ENCODE results near the gene ABCC5. TPM values are rescaled to one million over a fixed set of nuclear protein-coding genes. Genes with fewer than 3 reads are reported as not detected.
"Not testable (repeated sequence)": the region's sequence is repeated elsewhere in the genome, so short reads cannot be mapped to it uniquely, and the experiment has no call there.

ABCC5 gene
- total and polyA plus RNA-seq, 2 donors: 13.8 to 33.2 TPM

DNA sequence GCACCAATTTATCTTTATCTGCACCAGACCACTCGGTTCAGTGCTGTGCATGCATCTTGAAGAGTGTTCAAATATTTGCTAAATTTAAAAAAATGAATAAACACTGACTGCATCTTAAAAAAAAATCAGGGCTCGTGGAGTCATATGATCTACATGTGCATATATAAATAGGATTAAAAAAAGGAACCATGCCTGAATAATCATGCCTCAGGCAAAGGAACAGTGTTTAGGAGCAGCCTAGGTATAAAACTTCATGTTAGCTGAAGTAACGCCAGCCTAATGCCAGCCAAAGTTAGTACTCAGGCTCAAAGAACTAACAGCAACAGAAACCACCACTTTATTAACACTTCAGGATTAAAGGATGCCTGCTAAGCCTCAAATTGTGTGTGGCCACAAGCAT is 9.5 kb downstream of the ABCC5 start:
- 94% methylated on average over 3 of the region's 3 CpGs for WGBS
- Histone ChIP-seq H3K27ac (ENCODE audit: low read depth in 1 of 2, low read length in 1 of 2) (no peak overlapping the region), H3K27me3 (ENCODE audit: control insufficient read depth in 2 of 2, insufficient read depth in 1 of 2, low read length in 1 of 2) (no peaks in the 10 kb centered on the region), H3K36me3 (ENCODE audit: control insufficient read depth in 2 of 2, insufficient read depth in 2 of 2, low read length in 1 of 2) (peaks cover 5 to 15% of the 10 kb centered on the region in 2 donors), H3K9me3 (ENCODE audit: control insufficient read depth in 2 of 2, insufficient read depth in 1 of 2, low read length in 1 of 2) (no peaks in the 10 kb centered on the region), H3K4me1 (ENCODE audit: control insufficient read depth in 2 of 2, insufficient read depth in 2 of 2, low read length in 2 of 2) (peaks cover 0 to 17% of the 10 kb centered on the region in 2 donors), H3K4me3 (ENCODE audit: low read length in 2 of 2) (no peak overlapping the region)
- no peak for DNase-seq (ENCODE audit: low read depth in 6 of 9, low spot score in 9 of 9)

GRCh38 chr3:184007143-184007813 is 10.4 kb downstream of the ABCC5 start:
- peaks cover 4 to 10% of the 10 kb centered on the region in 2 donors for H3K36me3 ChIP-seq (ENCODE audit: control insufficient read depth in 2 of 2, insufficient read depth in 2 of 2, low read length in 1 of 2)
- WGBS: 94% methylated on average over 11 of the region's 11 CpGs

DNA sequence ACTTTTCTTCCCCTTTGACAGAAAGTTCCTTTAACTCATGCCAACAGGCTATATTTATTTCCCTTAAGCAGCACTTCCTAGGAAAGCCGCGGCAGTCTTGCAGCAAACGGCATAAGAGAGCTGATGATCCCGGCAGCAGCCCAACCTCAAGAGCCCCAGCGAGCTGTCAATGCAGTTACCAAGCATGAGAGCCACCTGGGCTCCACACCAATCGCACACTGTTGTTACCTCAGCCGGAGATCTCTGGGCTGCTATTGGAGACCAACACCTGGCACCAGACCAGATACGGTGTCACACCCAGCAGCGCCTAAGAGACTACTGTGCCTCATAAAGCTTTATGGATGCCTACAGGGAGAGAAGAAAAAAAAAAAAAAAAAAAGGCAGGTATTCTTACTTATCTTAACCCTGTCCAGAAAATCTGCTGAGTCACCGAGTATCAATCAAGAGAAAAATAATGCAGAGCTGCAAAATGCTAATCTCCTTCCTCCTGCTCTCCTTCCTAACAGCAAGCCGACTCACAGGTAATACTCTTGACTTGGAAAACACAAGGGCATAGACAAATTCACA is 11.7 kb downstream of the ABCC5 start:
- H3K27me3 ChIP-seq (ENCODE audit: control insufficient read depth in 2 of 2, insufficient read depth in 1 of 2, low read length in 1 of 2): no peaks in the 10 kb centered on the region
- H3K4me3 ChIP-seq (ENCODE audit: low read length in 2 of 2): no peak overlapping the region
- peak overlapping the region in 1 of 2 donors; percentile 63 for H3K27ac ChIP-seq (ENCODE audit: low read depth in 1 of 2, low read length in 1 of 2)
- WGBS: 3% methylated on average over 11 of the region's 11 CpGs
- peaks cover 0 to 17% of the 10 kb centered on the region in 2 donors for H3K4me1 ChIP-seq (ENCODE audit: control insufficient read depth in 2 of 2, insufficient read depth in 2 of 2, low read length in 2 of 2)
- H3K9me3 ChIP-seq (ENCODE audit: control insufficient read depth in 2 of 2, insufficient read depth in 1 of 2, low read length in 1 of 2): no peaks in the 10 kb centered on the region
- H3K36me3 ChIP-seq (ENCODE audit: control insufficient read depth in 2 of 2, insufficient read depth in 2 of 2, low read length in 1 of 2): peaks cover 4 to 7% of the 10 kb centered on the region in 2 donors
- peak in 7 of 9 donors; percentile 69 to 89 (median 83) for DNase-seq (ENCODE audit: low read depth in 6 of 9, low spot score in 9 of 9)

More at GRCh38 chr3:184007143-184007813, 10.4 kb downstream of the ABCC5 start:
- not testable (repeated sequence) for H3K27ac ChIP-seq (ENCODE audit: low read depth in 1 of 2, low read length in 1 of 2); H3K27me3 ChIP-seq (ENCODE audit: control insufficient read depth in 2 of 2, insufficient read depth in 1 of 2, low read length in 1 of 2); H3K9me3 ChIP-seq (ENCODE audit: control insufficient read depth in 2 of 2, insufficient read depth in 1 of 2, low read length in 1 of 2); H3K4me3 ChIP-seq (ENCODE audit: low read length in 2 of 2); DNase-seq (ENCODE audit: low read depth in 6 of 9, low spot score in 9 of 9)
- H3K4me1 ChIP-seq (ENCODE audit: control insufficient read depth in 2 of 2, insufficient read depth in 2 of 2, low read length in 2 of 2): peaks cover 0 to 17% of the 10 kb centered on the region in 2 donors

GRCh38 chr3:184004476-184004875 is 13.2 kb downstream of the ABCC5 start:
- Histone ChIP-seq H3K4me3 (ENCODE audit: low read length in 2 of 2) (no peak overlapping the region), H3K4me1 (ENCODE audit: control insufficient read depth in 2 of 2, insufficient read depth in 2 of 2, low read length in 2 of 2) (peaks cover 0 to 17% of the 10 kb centered on the region in 2 donors), H3K27me3 (ENCODE audit: control insufficient read depth in 2 of 2, insufficient read depth in 1 of 2, low read length in 1 of 2) (no peaks in the 10 kb centered on the region), H3K9me3 (ENCODE audit: control insufficient read depth in 2 of 2, insufficient read depth in 1 of 2, low read length in 1 of 2) (no peaks in the 10 kb centered on the region), H3K27ac (ENCODE audit: low read depth in 1 of 2, low read length in 1 of 2) (no peak overlapping the region), H3K36me3 (ENCODE audit: control insufficient read depth in 2 of 2, insufficient read depth in 2 of 2, low read length in 1 of 2) (peaks cover 4 to 7% of the 10 kb centered on the region in 2 donors)
- no peak for DNase-seq (ENCODE audit: low read depth in 6 of 9, low spot score in 9 of 9)
- over 99% methylated on average over 2 of the region's 2 CpGs for WGBS

GRCh38 chr3:184003187-184003967 is 14.3 kb downstream of the ABCC5 start:
- peaks cover 0 to 17% of the 10 kb centered on the region in 2 donors for H3K4me1 ChIP-seq (ENCODE audit: control insufficient read depth in 2 of 2, insufficient read depth in 2 of 2, low read length in 2 of 2)
- H3K36me3 ChIP-seq (ENCODE audit: control insufficient read depth in 2 of 2, insufficient read depth in 2 of 2, low read length in 1 of 2): peaks cover 0 to 4% of the 10 kb centered on the region in 2 donors
- H3K4me3 ChIP-seq (ENCODE audit: low read length in 2 of 2): no peak overlapping the region
- H3K27ac ChIP-seq (ENCODE audit: low read depth in 1 of 2, low read length in 1 of 2): no peak overlapping the region
- no peaks in the 10 kb centered on the region for H3K9me3 ChIP-seq (ENCODE audit: control insufficient read depth in 2 of 2, insufficient read depth in 1 of 2, low read length in 1 of 2)
- H3K27me3 ChIP-seq (ENCODE audit: control insufficient read depth in 2 of 2, insufficient read depth in 1 of 2, low read length in 1 of 2): no peaks in the 10 kb centered on the region
- no peak for DNase-seq (ENCODE audit: low read depth in 6 of 9, low spot score in 9 of 9)
- 97% methylated on average over 5 of the region's 5 CpGs for WGBS

DNA sequence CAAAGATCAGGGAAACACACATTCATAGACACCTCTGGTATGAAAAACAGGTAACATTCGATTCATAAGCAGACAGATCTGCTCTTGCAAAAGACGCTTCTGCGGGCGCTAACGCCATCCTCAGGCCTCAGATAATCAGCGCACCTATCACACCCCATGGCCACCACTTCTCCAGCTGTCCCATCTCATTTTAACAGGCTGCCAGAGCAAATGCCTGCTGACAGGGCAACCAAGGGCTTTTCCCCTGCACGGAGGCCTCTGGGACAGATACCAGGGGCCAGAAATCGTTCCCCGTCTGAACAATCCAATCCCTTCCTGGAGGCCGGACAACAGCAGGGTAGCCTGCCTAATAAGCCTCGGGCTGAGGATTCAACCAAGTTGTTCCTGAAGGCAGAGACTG is 15.2 kb downstream of the ABCC5 start:
- DNase-seq (ENCODE audit: low read depth in 6 of 9, low spot score in 9 of 9): no peak
- peaks cover 0 to 17% of the 10 kb centered on the region in 2 donors for H3K4me1 ChIP-seq (ENCODE audit: control insufficient read depth in 2 of 2, insufficient read depth in 2 of 2, low read length in 2 of 2)
- no peak overlapping the region for H3K27ac ChIP-seq (ENCODE audit: low read depth in 1 of 2, low read length in 1 of 2)
- peaks cover 0 to 4% of the 10 kb centered on the region in 2 donors for H3K36me3 ChIP-seq (ENCODE audit: control insufficient read depth in 2 of 2, insufficient read depth in 2 of 2, low read length in 1 of 2)
- H3K9me3 ChIP-seq (ENCODE audit: control insufficient read depth in 2 of 2, insufficient read depth in 1 of 2, low read length in 1 of 2): no peaks in the 10 kb centered on the region
- H3K27me3 ChIP-seq (ENCODE audit: control insufficient read depth in 2 of 2, insufficient read depth in 1 of 2, low read length in 1 of 2): no peaks in the 10 kb centered on the region
- no peak overlapping the region for H3K4me3 ChIP-seq (ENCODE audit: low read length in 2 of 2)
- 98% methylated on average over 11 of the region's 11 CpGs for WGBS

DNA sequence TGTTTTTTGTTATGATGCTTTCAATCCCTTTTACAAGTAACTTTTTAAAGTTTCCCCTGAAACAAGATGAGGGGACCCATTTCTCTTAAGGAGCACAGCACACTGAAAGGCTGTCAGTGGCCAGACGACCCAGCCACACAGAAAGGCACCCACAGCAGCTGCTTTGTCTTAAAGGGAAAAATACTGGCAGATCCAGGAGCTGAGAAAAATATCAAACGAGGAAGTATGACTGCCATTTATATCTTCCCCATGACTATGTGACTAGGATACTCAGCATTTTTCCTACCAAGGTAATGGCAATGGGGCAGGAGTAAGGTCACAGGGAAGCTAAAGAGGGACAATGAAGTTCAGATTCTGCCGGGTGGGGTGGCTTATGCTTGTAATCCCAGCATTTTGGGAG is 15.9 kb downstream of the ABCC5 start:
- no peaks in the 10 kb centered on the region for H3K9me3 ChIP-seq (ENCODE audit: control insufficient read depth in 2 of 2, insufficient read depth in 1 of 2, low read length in 1 of 2)
- H3K27ac ChIP-seq (ENCODE audit: low read depth in 1 of 2, low read length in 1 of 2): no peak overlapping the region

GRCh38 chr3:183991403-183991802 is 26.3 kb downstream of the ABCC5 start:
- H3K9me3 ChIP-seq (ENCODE audit: control insufficient read depth in 2 of 2, insufficient read depth in 1 of 2, low read length in 1 of 2): no peaks in the 10 kb centered on the region
- no peak overlapping the region for H3K4me3 ChIP-seq (ENCODE audit: low read length in 2 of 2)
- H3K27me3 ChIP-seq (ENCODE audit: control insufficient read depth in 2 of 2, insufficient read depth in 1 of 2, low read length in 1 of 2): no peaks in the 10 kb centered on the region
- H3K27ac ChIP-seq (ENCODE audit: low read depth in 1 of 2, low read length in 1 of 2): no peak overlapping the region
- no peak for DNase-seq (ENCODE audit: low read depth in 6 of 9, low spot score in 9 of 9)
- peaks cover 16 to 23% of the 10 kb centered on the region in 2 donors for H3K4me1 ChIP-seq (ENCODE audit: control insufficient read depth in 2 of 2, insufficient read depth in 2 of 2, low read length in 2 of 2)
- H3K36me3 ChIP-seq (ENCODE audit: control insufficient read depth in 2 of 2, insufficient read depth in 2 of 2, low read length in 1 of 2): peaks cover 0 to 8% of the 10 kb centered on the region in 2 donors
- 96% methylated on average over 5 of the region's 5 CpGs for WGBS

More for the DNA sequence above, 15.9 kb downstream of the ABCC5 start:
- peaks cover 0 to 4% of the 10 kb centered on the region in 2 donors for H3K36me3 ChIP-seq (ENCODE audit: control insufficient read depth in 2 of 2, insufficient read depth in 2 of 2, low read length in 1 of 2)
- H3K4me3 ChIP-seq (ENCODE audit: low read length in 2 of 2): no peak overlapping the region
- peaks cover 0 to 17% of the 10 kb centered on the region in 2 donors for H3K4me1 ChIP-seq (ENCODE audit: control insufficient read depth in 2 of 2, insufficient read depth in 2 of 2, low read length in 2 of 2)
- WGBS: 96% methylated on average over 3 of the region's 3 CpGs
- DNase-seq (ENCODE audit: low read depth in 6 of 9, low spot score in 9 of 9): no peak
- no peaks in the 10 kb centered on the region for H3K27me3 ChIP-seq (ENCODE audit: control insufficient read depth in 2 of 2, insufficient read depth in 1 of 2, low read length in 1 of 2)

Data from thymus (tissue), 11 donors.